MM.1S (cell line): Measurements from ENCODE around the gene C1D.

Experiments
- DNase-seq: peaks from one replicate; pipeline ENCODE4 v3.0.0-alpha.2; 2015
- H2AFZ ChIP-seq: fragments of 300-600 bp; sonication (generic); 2 replicates; pipeline ENCODE4 v1.6.0; 2016; ENCODE audit warnings: antibody characterized with exemption, low read length
- H3F3A ChIP-seq: fragments of 300-600 bp; sonication (generic); 2 replicates; pipeline ENCODE4 v1.6.1; 2016; ENCODE audit warnings: mild to moderate bottlenecking, antibody characterized with exemption, low read length, moderate library complexity, mixed read lengths; ENCODE audit not compliant: insufficient read depth
- H3K27ac ChIP-seq: fragments of 300-600 bp; sonication (generic); 2 replicates; pipeline ENCODE4 v1.5.1; 2016; ENCODE audit warnings: mild to moderate bottlenecking, low read length
- H3K27me3 ChIP-seq: fragments of 300-600 bp; sonication (generic); replicated peaks from 2 replicates; pipeline ENCODE4 v1.6.0; 2016; ENCODE audit warnings: low read length; ENCODE audit not compliant: insufficient read depth
- H3K36me3 ChIP-seq: fragments of 300-600 bp; sonication (generic); replicated peaks from 2 replicates; pipeline ENCODE4 v1.6.1; 2016; ENCODE audit warnings: mild to moderate bottlenecking, low read length, mixed read lengths; ENCODE audit not compliant: insufficient read depth
- H3K4me1 ChIP-seq: fragments of 300-600 bp; sonication (generic); 2 replicates; pipeline ENCODE4 v1.6.1; 2016; ENCODE audit warnings: low read length, mixed read lengths
- H3K4me2 ChIP-seq: fragments of 300-600 bp; sonication (generic); 2 replicates; pipeline ENCODE4 v1.6.0; 2016; ENCODE audit warnings: low read depth, low read length
- H3K4me3 ChIP-seq: fragments of 300-600 bp; sonication (generic); 2 replicates; pipeline ENCODE4 v1.5.1; 2016; ENCODE audit warnings: low read length, mixed read lengths
- H3K79me2 ChIP-seq: fragments of 300-600 bp; sonication (generic); 2 replicates; pipeline ENCODE4 v1.6.1; 2016; ENCODE audit warnings: mixed run types, low read length, mixed read lengths
- H3K9ac ChIP-seq: fragments of 300-600 bp; sonication (generic); 2 replicates; pipeline ENCODE4 v1.6.1; 2016; ENCODE audit warnings: low read length, mixed read lengths
- H3K9me2 ChIP-seq: fragments of 300-600 bp; sonication (generic); replicated peaks from 2 replicates; pipeline ENCODE4 v1.6.1; 2016; ENCODE audit warnings: mild to moderate bottlenecking, low read length, mixed read lengths; ENCODE audit not compliant: insufficient read depth
- H3K9me3 ChIP-seq: fragments of 300-600 bp; sonication (generic); replicated peaks from 2 replicates; pipeline ENCODE4 v1.6.1; 2016; ENCODE audit warnings: mild to moderate bottlenecking, low read length, mixed read lengths; ENCODE audit not compliant: insufficient read depth
- H4K20me1 ChIP-seq: fragments of 300-600 bp; sonication (generic); 2 replicates; pipeline ENCODE4 v1.6.1; 2016; ENCODE audit warnings: mild to moderate bottlenecking, low read length, moderate library complexity, mixed read lengths; ENCODE audit not compliant: insufficient read depth
- EZH2 ChIP-seq: fragments of 300-600 bp; sonication (generic); optimal IDR thresholded peaks from 2 replicates; pipeline ENCODE3; 2017; ENCODE audit warnings: low read depth, mild to moderate bottlenecking, antibody characterized with exemption, low read length, mixed read lengths
- EZH2phosphoT487 ChIP-seq: fragments of 300-600 bp; sonication (generic); IDR thresholded peaks from 2 replicates; pipeline ENCODE4 v1.6.1; 2018; ENCODE audit warnings: antibody characterized with exemption, low read length
- TF ChIP-seq, protein P1 (sequence below): fragments of 300-600 bp; sonication (generic); IDR thresholded peaks from 2 replicates; pipeline ENCODE4 v1.5.1; 2016; ENCODE audit warnings: antibody characterized with exemption, low read length, mixed read lengths

The C1D gene

GRCh38 chr2:68093634-68094033 is 30.8 kb upstream of the C1D start:
- Histone ChIP-seq H3K4me1 (no peaks in the 10 kb centered on the region), H3K4me3 (no peak overlapping the region), H3K27ac (no peak overlapping the region), H3K9ac (no peak overlapping the region), H3K79me2 (no peaks in the 10 kb centered on the region), H2AFZ (no peak overlapping the region), H3F3A (no peaks in the 10 kb centered on the region), H3K27me3 (no peaks in the 10 kb centered on the region), H3K9me3 (no peaks in the 10 kb centered on the region), H3K36me3 (no peaks in the 10 kb centered on the region), H3K9me2 (no peaks in the 10 kb centered on the region), H3K4me2 (no peak overlapping the region), H4K20me1 (no peaks in the 10 kb centered on the region)
- no peak for DNase-seq
- no peak for TF ChIP-seq EZH2
- TF ChIP-seq EZH2phosphoT487, result no peak
- TF ChIP-seq, protein P1, sequence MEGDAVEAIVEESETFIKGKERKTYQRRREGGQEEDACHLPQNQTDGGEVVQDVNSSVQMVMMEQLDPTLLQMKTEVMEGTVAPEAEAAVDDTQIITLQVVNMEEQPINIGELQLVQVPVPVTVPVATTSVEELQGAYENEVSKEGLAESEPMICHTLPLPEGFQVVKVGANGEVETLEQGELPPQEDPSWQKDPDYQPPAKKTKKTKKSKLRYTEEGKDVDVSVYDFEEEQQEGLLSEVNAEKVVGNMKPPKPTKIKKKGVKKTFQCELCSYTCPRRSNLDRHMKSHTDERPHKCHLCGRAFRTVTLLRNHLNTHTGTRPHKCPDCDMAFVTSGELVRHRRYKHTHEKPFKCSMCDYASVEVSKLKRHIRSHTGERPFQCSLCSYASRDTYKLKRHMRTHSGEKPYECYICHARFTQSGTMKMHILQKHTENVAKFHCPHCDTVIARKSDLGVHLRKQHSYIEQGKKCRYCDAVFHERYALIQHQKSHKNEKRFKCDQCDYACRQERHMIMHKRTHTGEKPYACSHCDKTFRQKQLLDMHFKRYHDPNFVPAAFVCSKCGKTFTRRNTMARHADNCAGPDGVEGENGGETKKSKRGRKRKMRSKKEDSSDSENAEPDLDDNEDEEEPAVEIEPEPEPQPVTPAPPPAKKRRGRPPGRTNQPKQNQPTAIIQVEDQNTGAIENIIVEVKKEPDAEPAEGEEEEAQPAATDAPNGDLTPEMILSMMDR, result no peak

GRCh38 chr2:68091439-68092034 is 28.7 kb upstream of the C1D start:
- no peak for DNase-seq
- H3K9me2 ChIP-seq, result no peaks in the 10 kb centered on the region
- no peak overlapping the region for H3K4me3 ChIP-seq
- H3K79me2 ChIP-seq, result no peaks in the 10 kb centered on the region
- no peaks in the 10 kb centered on the region for H3K27me3 ChIP-seq
- peaks cover 3% of the 10 kb centered on the region for H3K4me1 ChIP-seq
- TF ChIP-seq, protein P1, result no peak
- TF ChIP-seq EZH2, result no peak
- TF ChIP-seq EZH2phosphoT487, result no peak
- no peaks in the 10 kb centered on the region for H3K36me3 ChIP-seq
- H4K20me1 ChIP-seq, result no peaks in the 10 kb centered on the region
- H3K9me3 ChIP-seq, result no peaks in the 10 kb centered on the region
- no peak overlapping the region for H2AFZ ChIP-seq
- H3K4me2 ChIP-seq, result no peak overlapping the region
- H3F3A ChIP-seq, result peaks cover 3% of the 10 kb centered on the region
- no peak overlapping the region for H3K27ac ChIP-seq
- no peak overlapping the region for H3K9ac ChIP-seq

GRCh38 chr2:68089961-68090360 is 27.2 kb upstream of the C1D start:
- no peak overlapping the region for H3K4me3 ChIP-seq
- no peaks in the 10 kb centered on the region for H3K9me3 ChIP-seq
- H3K4me2 ChIP-seq, result no peak overlapping the region
- no peak overlapping the region for H3K27ac ChIP-seq
- H3F3A ChIP-seq, result peaks cover 15% of the 10 kb centered on the region
- peaks cover 16% of the 10 kb centered on the region for H3K4me1 ChIP-seq
- H4K20me1 ChIP-seq, result no peaks in the 10 kb centered on the region
- H2AFZ ChIP-seq, result no peak overlapping the region
- H3K36me3 ChIP-seq, result no peaks in the 10 kb centered on the region
- H3K9ac ChIP-seq, result no peak overlapping the region
- no peaks in the 10 kb centered on the region for H3K79me2 ChIP-seq
- TF ChIP-seq EZH2 (no peak), EZH2phosphoT487 (no peak)
- TF ChIP-seq, protein P1, result no peak
- no peaks in the 10 kb centered on the region for H3K27me3 ChIP-seq
- DNase-seq, result no peak
- no peaks in the 10 kb centered on the region for H3K9me2 ChIP-seq
